Muscle of back (tissue), 11 donors: ENCODE data around the gene CRTC3. TPM values are rescaled to one million over a fixed set of nuclear protein-coding genes. Genes with fewer than 3 reads are reported as not detected.
A peak's percentile ranks its signal among the peaks of the same experiment; 100 is the strongest.

ENCODE experiments used
- DNase-seq, 3 donors: peaks; one replicate each; pipeline versions ENCODE4 v3.0.0 to v3.0.0-alpha.2; 2013
- polyA plus RNA-seq, 10 donors: library from polyadenylated mRNA; unstranded; fragments of 120-200 nt; gene quantifications; one replicate each; pipeline ENCODE4 v1.2.1, GENCODE V29; 2013; ENCODE audit not compliant: insufficient read length in 10 of 10

CRTC3 gene
- polyA plus RNA-seq, 10 donors, result 23.4 to 34.4 (median 25.7) TPM

GRCh38 chr15:90561344-90562244, 31.9 kb downstream of the CRTC3 start:
- DNase-seq, result peak; percentile 56 to 89 (median 62)

GRCh38 chr15:90562669-90563068, 32.9 kb downstream of the CRTC3 start:
- no peak for DNase-seq

- no peak for DNase-seq
Measured at GRCh38 chr15:90563463-90563862, 33.7 kb downstream of the CRTC3 start.

GRCh38 chr15:90564051-90564450, 34.3 kb downstream of the CRTC3 start:
- peak in 1 of 3 donors; percentile 52 for DNase-seq

- DNase-seq, result no peak
Measured at GRCh38 chr15:90564590-90564989, 34.9 kb downstream of the CRTC3 start.

- no peak for DNase-seq
Measured at GRCh38 chr15:90565866-90566265, 36.1 kb downstream of the CRTC3 start.

GRCh38 chr15:90570643-90571042, 40.9 kb downstream of the CRTC3 start:
- no peak for DNase-seq

- no peak for DNase-seq
Measured at GRCh38 chr15:90571063-90571541, 41.4 kb downstream of the CRTC3 start.

- no peak for DNase-seq
Measured at GRCh38 chr15:90572893-90573292, 43.2 kb downstream of the CRTC3 start.

GRCh38 chr15:90576711-90577389, 47.1 kb downstream of the CRTC3 start:
- no peak for DNase-seq

GRCh38 chr15:90579213-90579612, 49.5 kb downstream of the CRTC3 start:
- no peak for DNase-seq

- DNase-seq, result no peak
Measured at GRCh38 chr15:90580099-90580498, 50.4 kb downstream of the CRTC3 start.

GRCh38 chr15:90580541-90580940, 50.8 kb downstream of the CRTC3 start:
- DNase-seq, result no peak

- no peak for DNase-seq
Measured at GRCh38 chr15:90580946-90581345, 51.2 kb downstream of the CRTC3 start.

- DNase-seq, result no peak
Measured at GRCh38 chr15:90581771-90582352, 52.1 kb downstream of the CRTC3 start.

GRCh38 chr15:90582553-90582952, 52.8 kb downstream of the CRTC3 start:
- no peak for DNase-seq

- no peak for DNase-seq
Measured at GRCh38 chr15:90583471-90584252, 53.9 kb downstream of the CRTC3 start.

GRCh38 chr15:90584841-90585240, 55.1 kb downstream of the CRTC3 start:
- no peak for DNase-seq

- DNase-seq, result no peak
Measured at GRCh38 chr15:90585863-90586262, 56.1 kb downstream of the CRTC3 start.

- DNase-seq, result no peak
Measured at GRCh38 chr15:90586948-90587347, 57.2 kb downstream of the CRTC3 start.

- no peak for DNase-seq
Measured at GRCh38 chr15:90588427-90588826, 58.7 kb downstream of the CRTC3 start.

GRCh38 chr15:90591524-90591923, 61.8 kb downstream of the CRTC3 start:
- DNase-seq, result no peak
